NOMO-1 treated with DMSO at 0.1 percent for 48 hours (cell line): Measurements from ENCODE around the gene EEF1G.

Experiments
- DNase-seq: peaks from one replicate; lab custom pipeline; 2025; ENCODE audit not compliant: unreplicated experiment; lab: John Stamatoyannopoulos, UW

The EEF1G gene

GRCh38 chr11:62542750-62543567, 30.7 kb downstream of the EEF1G start:
- DNase-seq = peak; percentile 87

GRCh38 chr11:62542111-62542745, 31.5 kb downstream of the EEF1G start:
- DNase-seq = no peak

GRCh38 chr11:62540804-62541701, 32.6 kb downstream of the EEF1G start:
- DNase-seq = peak; percentile 71

GRCh38 chr11:62539238-62539925, 34.3 kb downstream of the EEF1G start:
- DNase-seq = peak; percentile 16

GRCh38 chr11:62538470-62539237, 35.0 kb downstream of the EEF1G start:
- no peak for DNase-seq

- DNase-seq = no peak
Observed at GRCh38 chr11:62536301-62536957, 37.3 kb downstream of the EEF1G start.

- no peak for DNase-seq
Observed at GRCh38 chr11:62535802-62536201, 37.9 kb downstream of the EEF1G start.

GRCh38 chr11:62534779-62535545, 38.7 kb downstream of the EEF1G start:
- no peak for DNase-seq

GRCh38 chr11:62532096-62532495, 41.6 kb downstream of the EEF1G start:
- no peak for DNase-seq

GRCh38 chr11:62516736-62517371, 56.8 kb downstream of the EEF1G start:
- no peak for DNase-seq

GRCh38 chr11:62514151-62514550, 59.5 kb downstream of the EEF1G start:
- no peak for DNase-seq

GRCh38 chr11:62513626-62514025, 60.1 kb downstream of the EEF1G start:
- no peak for DNase-seq

GRCh38 chr11:62512961-62513360, 60.7 kb downstream of the EEF1G start:
- no peak for DNase-seq
